Measurements from ENCODE around the gene TRAF4.

Gene TRAF4

DNA sequence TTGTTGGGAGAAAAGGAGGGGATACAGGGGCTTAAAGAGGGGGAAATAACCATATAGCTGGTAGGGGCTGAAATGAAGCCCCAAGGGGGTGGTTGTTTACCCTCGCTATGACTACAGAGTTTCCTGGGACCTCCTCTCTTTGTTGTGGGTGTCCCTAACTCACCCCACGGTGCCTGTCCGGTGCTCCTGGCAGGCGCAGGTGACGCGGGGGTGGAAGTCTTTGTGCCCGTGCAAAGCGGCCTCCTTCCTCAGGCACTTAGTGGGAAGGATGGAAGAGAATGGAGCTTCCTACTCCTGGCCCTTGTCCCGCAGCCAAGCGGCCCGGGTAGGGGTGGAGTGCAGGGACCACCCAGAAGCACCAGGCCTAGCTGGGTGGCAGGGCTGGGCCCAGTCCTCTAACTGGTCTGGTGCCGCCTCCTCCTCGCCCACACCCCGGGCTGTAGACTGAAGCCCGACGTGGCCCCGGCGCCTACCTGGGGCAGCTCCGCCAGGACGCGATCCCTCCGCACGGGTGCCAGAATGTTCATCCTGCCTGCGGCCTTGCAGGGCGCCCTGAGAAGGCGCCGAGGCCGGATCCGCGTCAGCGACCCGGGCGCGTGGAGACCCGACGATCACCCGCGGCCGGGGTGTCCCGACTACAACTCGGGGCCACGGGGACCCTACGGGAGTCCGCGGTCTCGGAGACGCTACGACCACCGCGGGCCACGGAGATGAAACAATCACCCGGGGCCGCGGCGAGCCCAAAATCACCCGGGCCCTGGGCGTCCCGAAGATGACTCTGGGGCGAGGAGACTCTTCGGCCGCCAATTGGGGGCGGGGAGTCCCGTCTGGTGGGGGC is 26.9 kb upstream of the TRAF4 start:
- Histone ChIP-seq H3K36me3 (ENCODE audit: insufficient read depth, low read length) (peaks cover 20% of the 10 kb centered on the region), H3K4me2 (ENCODE audit: low read length) (peak overlapping the region; percentile 74; the same call in 1 of the 2 replicates), H3K9me3 (ENCODE audit: low read length) (no peaks in the 10 kb centered on the region), H3K27ac (ENCODE audit: low read depth, low read length, poor library complexity, severe bottlenecking) (no peak overlapping the region), H3K4me3 (ENCODE audit: low read depth, low read length, poor library complexity, severe bottlenecking) (peak overlapping the region; percentile 13), H3K27me3 (ENCODE audit: insufficient read depth, low read length) (no peaks in the 10 kb centered on the region), H2AFZ (ENCODE audit: low read length) (no peak overlapping the region), H3F3A (ENCODE audit: insufficient read depth, low read length) (no peaks in the 10 kb centered on the region), H4K20me1 (ENCODE audit: insufficient read depth, low read length) (no peaks in the 10 kb centered on the region), H3K79me2 (ENCODE audit: insufficient read depth, low read length) (peaks cover 18% of the 10 kb centered on the region), H3K4me1 (ENCODE audit: insufficient read depth, low read length, severe bottlenecking) (peaks cover 36% of the 10 kb centered on the region), H3K9me2 (ENCODE audit: low read depth, low read length) (no peaks in the 10 kb centered on the region), H3K9ac (ENCODE audit: low read length) (no peak overlapping the region; the same call in 1 of the 2 replicates)
- TF ChIP-seq CTCF (IDR thresholded peaks at IDR 0.05; ENCODE audit: low read length) (no peak), EZH2 (IDR thresholded peaks at IDR 0.05; ENCODE audit: borderline replicate concordance, low read length) (no peak)

DNA sequence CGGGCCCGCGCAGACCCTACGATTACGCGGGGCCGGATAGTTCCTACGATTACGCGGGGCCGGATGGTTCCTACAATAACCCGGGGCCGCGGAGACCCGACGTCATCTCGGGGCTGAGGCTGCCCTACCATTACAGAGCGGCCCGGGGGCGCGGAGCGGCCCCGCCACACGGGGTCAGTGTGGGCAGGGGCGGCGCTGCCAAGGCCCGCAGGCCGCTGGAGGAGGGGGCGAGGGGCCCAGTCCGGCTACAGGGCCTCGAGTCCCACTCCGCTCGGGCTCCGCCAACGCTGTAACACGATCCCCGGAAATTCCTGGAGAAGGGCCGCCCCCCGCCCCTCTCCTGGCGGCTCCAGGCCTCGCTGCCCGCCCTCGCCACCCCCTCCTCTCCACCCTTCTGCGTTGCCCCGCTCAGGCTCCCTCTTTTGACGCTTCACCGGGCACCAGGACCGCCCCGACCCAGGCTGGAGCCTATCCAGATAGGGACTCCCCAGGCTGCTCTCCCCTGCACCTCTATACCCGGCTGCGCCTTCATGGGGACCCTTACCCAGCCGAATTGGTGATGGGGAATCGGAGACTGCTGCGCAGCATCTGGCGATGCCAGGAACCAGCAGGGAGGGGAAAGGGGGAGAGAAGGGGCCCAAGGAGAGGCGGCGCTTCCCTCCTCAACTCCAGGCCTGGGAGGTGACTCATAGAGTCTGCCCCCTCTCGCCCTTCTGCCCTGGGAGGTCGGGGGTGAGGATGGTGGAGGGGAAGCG is 26.1 kb upstream of the TRAF4 start, which contains the start of gene RAB34:
Gene RAB34 (minus strand): TSS at position 291 of the 755 bp plus-strand sequence. CDS start 602 bp downstream, outside the sequence.
- Histone ChIP-seq H3K9ac (ENCODE audit: low read length) (no peak within 1 kb of the TSS; the same call in 1 of the 2 replicates), H2AFZ (ENCODE audit: low read length) (no peak within 1 kb of the TSS), H3K4me2 (ENCODE audit: low read length) (peak within 1 kb of the TSS; percentile 74; the same call in 1 of the 2 replicates), H3K4me3 (ENCODE audit: low read depth, low read length, poor library complexity, severe bottlenecking) (peak within 1 kb of the TSS; percentile 13), H3K9me3 (ENCODE audit: low read length) (no peaks in the 10 kb centered on the region), H3K9me2 (ENCODE audit: low read depth, low read length) (no peaks in the 10 kb centered on the region), H3K4me1 (ENCODE audit: insufficient read depth, low read length, severe bottlenecking) (peaks cover 38% of the 10 kb centered on the region), H3K36me3 (ENCODE audit: insufficient read depth, low read length) (peaks cover 28% of the 10 kb centered on the region), H4K20me1 (ENCODE audit: insufficient read depth, low read length) (no peaks in the 10 kb centered on the region), H3F3A (ENCODE audit: insufficient read depth, low read length) (0 out of 2 replicates have a peak, but pooled peaks cover 4% of the 10 kb centered on the region), H3K79me2 (ENCODE audit: insufficient read depth, low read length) (peaks cover 18% of the 10 kb centered on the region), H3K27me3 (ENCODE audit: insufficient read depth, low read length) (no peaks in the 10 kb centered on the region), H3K27ac (ENCODE audit: low read depth, low read length, poor library complexity, severe bottlenecking) (no peak within 1 kb of the TSS)
- no peak; the same call in 1 of the 2 replicates for TF ChIP-seq CTCF (IDR thresholded peaks at IDR 0.05; ENCODE audit: low read length)
- TF ChIP-seq EZH2 (IDR thresholded peaks at IDR 0.05; ENCODE audit: borderline replicate concordance, low read length), result no peak

GRCh38 chr17:28718333-28719020 is 25.3 kb upstream of the TRAF4 start:
- Histone ChIP-seq H3K27me3 (ENCODE audit: insufficient read depth, low read length) (no peaks in the 10 kb centered on the region), H2AFZ (ENCODE audit: low read length) (no peak overlapping the region), H3F3A (ENCODE audit: insufficient read depth, low read length) (peaks cover 9% of the 10 kb centered on the region; the same call in 1 of the 2 replicates), H4K20me1 (ENCODE audit: insufficient read depth, low read length) (no peaks in the 10 kb centered on the region), H3K79me2 (ENCODE audit: insufficient read depth, low read length) (peaks cover 18% of the 10 kb centered on the region), H3K9ac (ENCODE audit: low read length) (no peak overlapping the region), H3K4me2 (ENCODE audit: low read length) (peak overlapping the region; percentile 74; the same call in 1 of the 2 replicates), H3K4me1 (ENCODE audit: insufficient read depth, low read length, severe bottlenecking) (peaks cover 45% of the 10 kb centered on the region), H3K9me3 (ENCODE audit: low read length) (no peaks in the 10 kb centered on the region), H3K4me3 (ENCODE audit: low read depth, low read length, poor library complexity, severe bottlenecking) (no peak overlapping the region), H3K36me3 (ENCODE audit: insufficient read depth, low read length) (peaks cover 35% of the 10 kb centered on the region), H3K9me2 (ENCODE audit: low read depth, low read length) (no peaks in the 10 kb centered on the region), H3K27ac (ENCODE audit: low read depth, low read length, poor library complexity, severe bottlenecking) (no peak overlapping the region)
- TF ChIP-seq EZH2 (IDR thresholded peaks at IDR 0.05; ENCODE audit: borderline replicate concordance, low read length) (no peak), CTCF (IDR thresholded peaks at IDR 0.05; ENCODE audit: low read length) (no peak)

Data from OCI-LY1 (cell line).